Thoracic aorta (tissue), 2 donors: ENCODE measurements around the gene DNAJC5. TPM values are rescaled to one million over a fixed set of nuclear protein-coding genes. Genes with fewer than 3 reads are reported as not detected.
"Not testable (repeated sequence)": the region's sequence is repeated elsewhere in the genome, so short reads cannot be mapped to it uniquely, and the experiment has no call there.

Experiments
- ATAC-seq: fragments of 150-250 bp; one replicate; pipeline ENCODE4 v1.8.0; 2017; ENCODE audit warnings: low read depth; ENCODE audit not compliant: insufficient number of reproducible peaks, low FRiP score
- DNase-seq: peaks from one replicate; pipeline ENCODE4 v3.0.0-alpha.2; 2020; ENCODE audit warnings: low spot score
- H3K27ac ChIP-seq, 2 donors: fragments of 200-600 bp; sonication (generic); 1 replicate in 1 of 2; 2 replicates in 1 of 2; pipeline ENCODE4 v1.5.1; 2016; ENCODE audit warnings: mild to moderate bottlenecking in 2 of 2, moderate library complexity in 2 of 2
- H3K27me3 ChIP-seq: fragments of 200-600 bp; sonication (generic); replicated peaks from 2 replicates; pipeline ENCODE4 v1.6.0; 2016; ENCODE audit warnings: mild to moderate bottlenecking; ENCODE audit not compliant: insufficient read depth
- H3K36me3 ChIP-seq: fragments of 200-600 bp; sonication (generic); one replicate; pipeline ENCODE4 v1.5.1; 2016
- H3K4me1 ChIP-seq, 2 donors: fragments of 200-600 bp; sonication (generic); 1 replicate in 1 of 2; 2 replicates in 1 of 2; pipeline versions ENCODE4 v1.5.1 to v1.6.0; 2016; ENCODE audit warnings: low read depth in 2 of 2, mild to moderate bottlenecking in 1 of 2; ENCODE audit not compliant: control insufficient read depth in 1 of 2
- H3K4me3 ChIP-seq: fragments of 200-600 bp; sonication (generic); 2 replicates; pipeline ENCODE4 v1.5.1; 2016; ENCODE audit warnings: mild to moderate bottlenecking
- H3K9me3 ChIP-seq: fragments of 200-600 bp; sonication (generic); 2 replicates; pipeline ENCODE4 v1.5.1; 2016
- total RNA-seq, 2 donors: library from RNA; depleted of rRNA; stranded (reverse); fragments of >200 nt; gene quantifications; one replicate each; pipeline versions ENCODE4 v1.1.0 to v1.2.3, GENCODE V29; 2016
- TF ChIP-seq, protein P1 (sequence below): fragments of 200-600 bp; sonication (generic); IDR thresholded peaks from one replicate; pipeline ENCODE4 v1.5.1; 2019; ENCODE audit warnings: antibody characterized with exemption

The DNAJC5 gene
- total RNA-seq, 2 donors from 2014 or later = 48.5 to 61.2 TPM

- TF ChIP-seq, protein P1, sequence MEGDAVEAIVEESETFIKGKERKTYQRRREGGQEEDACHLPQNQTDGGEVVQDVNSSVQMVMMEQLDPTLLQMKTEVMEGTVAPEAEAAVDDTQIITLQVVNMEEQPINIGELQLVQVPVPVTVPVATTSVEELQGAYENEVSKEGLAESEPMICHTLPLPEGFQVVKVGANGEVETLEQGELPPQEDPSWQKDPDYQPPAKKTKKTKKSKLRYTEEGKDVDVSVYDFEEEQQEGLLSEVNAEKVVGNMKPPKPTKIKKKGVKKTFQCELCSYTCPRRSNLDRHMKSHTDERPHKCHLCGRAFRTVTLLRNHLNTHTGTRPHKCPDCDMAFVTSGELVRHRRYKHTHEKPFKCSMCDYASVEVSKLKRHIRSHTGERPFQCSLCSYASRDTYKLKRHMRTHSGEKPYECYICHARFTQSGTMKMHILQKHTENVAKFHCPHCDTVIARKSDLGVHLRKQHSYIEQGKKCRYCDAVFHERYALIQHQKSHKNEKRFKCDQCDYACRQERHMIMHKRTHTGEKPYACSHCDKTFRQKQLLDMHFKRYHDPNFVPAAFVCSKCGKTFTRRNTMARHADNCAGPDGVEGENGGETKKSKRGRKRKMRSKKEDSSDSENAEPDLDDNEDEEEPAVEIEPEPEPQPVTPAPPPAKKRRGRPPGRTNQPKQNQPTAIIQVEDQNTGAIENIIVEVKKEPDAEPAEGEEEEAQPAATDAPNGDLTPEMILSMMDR = no peak
- Histone ChIP-seq H3K4me1 (peaks cover 13 to 28% of the 10 kb centered on the region in 2 donors), H3K27ac (peak within 1 kb of the TSS; percentile 85 to 93), H3K36me3 (peaks cover 9% of the 10 kb centered on the region), H3K4me3 (peak within 1 kb of the TSS; percentile 95), H3K27me3 (no peaks in the 10 kb centered on the region), H3K9me3 (no peaks in the 10 kb centered on the region)
- DNase-seq (peak; percentile 97), ATAC-seq (peak; percentile 87)
These were observed 29.8 kb upstream of the DNAJC5 start, which contains the start of gene TPD52L2 for GRCh38 chr20:63864978-63865640. TPD52L2 (plus strand) TSS chr20:63865270; CDS start chr20:63865366, 96 bp downstream.

DNA sequence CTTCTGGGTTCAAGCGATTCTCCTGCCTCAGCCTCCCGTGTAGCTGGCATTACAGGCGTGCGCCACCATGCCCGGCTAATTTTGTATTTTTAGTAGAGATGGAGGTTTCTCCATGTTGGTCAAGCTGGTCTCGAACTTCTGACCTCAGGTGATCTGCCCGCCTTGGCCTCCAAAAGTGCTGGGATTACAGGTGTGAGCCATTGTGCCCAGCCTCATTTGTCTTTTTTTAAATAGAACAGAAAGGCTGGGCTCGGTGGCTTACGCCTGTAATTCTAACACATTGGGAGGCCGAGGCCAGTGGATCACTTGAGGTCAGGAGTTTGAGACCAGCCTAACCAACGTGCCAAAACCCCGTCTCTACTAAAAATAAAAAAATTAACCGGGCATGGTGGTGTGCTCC lies 27.9 kb upstream of the DNAJC5 start:
- H3K27ac ChIP-seq, DNase-seq, H3K9me3 ChIP-seq, H3K4me3 ChIP-seq, ATAC-seq, H3K27me3 ChIP-seq: not testable (repeated sequence)
- H3K4me1 ChIP-seq = peaks cover 13 to 28% of the 10 kb centered on the region in 2 donors
- peaks cover 21% of the 10 kb centered on the region for H3K36me3 ChIP-seq

GRCh38 chr20:63868264-63868663 lies 26.7 kb upstream of the DNAJC5 start:
- peaks cover 13 to 27% of the 10 kb centered on the region in 2 donors for H3K4me1 ChIP-seq
- H3K4me3 ChIP-seq = no peak overlapping the region
- H3K36me3 ChIP-seq = peaks cover 26% of the 10 kb centered on the region
- TF ChIP-seq, protein P1 = no peak
- no peak for ATAC-seq
- H3K27ac ChIP-seq = no peak overlapping the region
- DNase-seq = no peak
- H3K9me3 ChIP-seq = no peaks in the 10 kb centered on the region
- no peaks in the 10 kb centered on the region for H3K27me3 ChIP-seq

DNA sequence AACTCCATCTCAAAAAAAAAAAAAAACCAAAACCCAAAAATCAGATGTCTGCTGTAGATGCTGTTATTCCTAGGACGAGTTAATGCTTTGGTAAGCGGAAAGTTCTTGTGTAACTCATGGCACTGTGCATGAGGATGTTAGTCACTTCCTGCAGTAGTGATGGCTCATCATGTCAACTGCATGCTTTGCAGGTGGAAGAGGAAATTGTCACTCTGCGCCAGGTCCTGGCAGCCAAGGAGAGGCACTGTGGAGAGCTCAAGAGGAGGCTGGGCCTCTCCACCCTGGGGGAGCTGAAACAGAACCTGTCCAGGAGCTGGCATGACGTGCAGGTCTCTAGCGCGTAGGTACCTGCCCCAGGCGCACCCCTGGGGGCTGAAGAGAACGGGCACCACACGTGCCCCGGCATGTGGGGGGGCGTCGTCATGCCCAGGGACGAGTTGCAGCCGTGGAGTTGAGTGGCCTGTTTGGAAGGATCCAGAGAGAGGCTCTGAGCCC lies 21.4 kb upstream of the DNAJC5 start:
- peak; percentile 70 for ATAC-seq
- H3K4me1 ChIP-seq = peaks cover 0 to 3% of the 10 kb centered on the region in 2 donors
- no peak for DNase-seq
- peaks cover 67% of the 10 kb centered on the region for H3K36me3 ChIP-seq
- peak overlapping the region in 1 of 2 donors; percentile 8 for H3K27ac ChIP-seq
- H3K9me3 ChIP-seq = no peaks in the 10 kb centered on the region
- no peaks in the 10 kb centered on the region for H3K27me3 ChIP-seq
- TF ChIP-seq, protein P1 = no peak
- H3K4me3 ChIP-seq = no peak overlapping the region

DNA sequence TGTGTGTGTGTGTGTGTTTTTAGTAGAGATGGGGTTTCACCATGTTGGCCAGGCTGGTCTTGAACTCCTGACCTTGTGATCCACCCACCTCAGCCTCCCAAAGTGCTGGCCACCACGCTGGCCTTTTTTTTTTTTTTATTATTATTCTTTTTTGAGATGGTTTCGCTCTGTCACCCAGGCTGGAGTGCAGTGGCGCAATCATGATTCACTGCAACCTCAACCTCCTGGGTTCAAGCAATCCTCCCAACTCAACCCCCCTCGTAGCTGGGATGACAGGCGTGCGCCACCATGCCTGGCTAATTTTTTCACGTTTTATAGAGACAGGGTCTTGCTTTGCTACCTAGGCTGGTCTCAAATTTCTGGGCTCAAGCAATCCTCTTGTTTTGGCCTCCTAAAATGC lies 20.7 kb upstream of the DNAJC5 start:
- H3K9me3 ChIP-seq, H3K4me1 ChIP-seq, DNase-seq, ATAC-seq, H3K27ac ChIP-seq, H3K4me3 ChIP-seq, H3K27me3 ChIP-seq: not testable (repeated sequence)
- peaks cover 67% of the 10 kb centered on the region for H3K36me3 ChIP-seq

- H3K27ac ChIP-seq = no peak overlapping the region
- H3K4me3 ChIP-seq = no peak overlapping the region
- H3K36me3 ChIP-seq = peaks cover 55% of the 10 kb centered on the region
- no peaks in the 10 kb centered on the region for H3K9me3 ChIP-seq
- ATAC-seq (no peak), DNase-seq (no peak)
- peaks cover 0 to 3% of the 10 kb centered on the region in 2 donors for H3K4me1 ChIP-seq
- TF ChIP-seq, protein P1 = no peak
- H3K27me3 ChIP-seq = no peaks in the 10 kb centered on the region
These were observed 18.4 kb upstream of the DNAJC5 start for GRCh38 chr20:63876489-63877036.
